ENCODE results near the gene SGIP1. TPM values are rescaled to one million over a fixed set of nuclear protein-coding genes. Genes with fewer than 3 reads are reported as not detected.

The SGIP1 gene
- total and polyA plus RNA-seq, 2 of the 8 experiments (the other 6 are each of a cell fraction or from before 2014, with no cell fraction given), result 1.4 to 2.1 TPM

DNA sequence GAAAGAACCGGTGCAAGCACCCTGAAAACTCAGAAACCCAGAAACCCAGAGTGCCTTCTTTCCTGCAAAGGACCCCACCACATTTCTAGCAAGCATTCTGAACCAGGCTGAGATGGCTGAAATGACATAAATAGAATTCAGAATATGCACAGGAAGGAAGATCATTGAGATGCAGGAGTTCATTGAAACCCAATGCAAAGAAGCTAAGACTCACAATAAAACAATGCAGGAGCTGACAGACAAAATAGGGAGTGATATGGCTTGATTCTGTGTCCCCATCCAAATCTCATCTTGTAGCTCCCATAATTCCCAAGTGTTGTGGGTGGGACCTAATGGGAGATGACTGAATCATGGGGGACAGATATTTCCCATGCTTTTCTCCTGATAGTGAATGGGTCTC is 22.8 kb upstream of the SGIP1 start:
- no peak overlapping the region for H3K14ac ChIP-seq (ENCODE audit: insufficient read length)
- DNase-seq (ENCODE audit: low read depth in 1 of 2, low spot score in 2 of 2) (no peak), FAIRE-seq (no peak)
- no peak overlapping the region for H2BK20ac ChIP-seq (ENCODE audit: low read length)
- POLR2A ChIA-PET (ENCODE audit: partially characterized antibody), result no interaction called here
- H2BK120ac ChIP-seq (replicated peaks; ENCODE audit: low read depth, low read length), result no peak overlapping the region
- TF ChIP-seq EZH2 (IDR thresholded peaks at IDR 0.05; ENCODE audit: low read depth, low read length, severe bottlenecking) (no peak), KDM4A (IDR thresholded peaks at IDR 0.05; ENCODE audit: low read depth, low read length, severe bottlenecking) (no peak), MAFK (IDR thresholded peaks at IDR 0.05; ENCODE audit: low read depth, low read length) (no peak)
- no peak overlapping the region for H2AK5ac ChIP-seq (ENCODE audit: low read depth, low read length)
- H3K79me1 ChIP-seq (ENCODE audit: low read depth, low read length), result no peaks in the 10 kb centered on the region
- no peak overlapping the region for H3K9ac ChIP-seq (replicated peaks in 1 of 4; ENCODE audit: extremely low read depth in 1 of 4, low read depth in 3 of 4, low read length in 3 of 4)
- no peaks in the 10 kb centered on the region for H4K20me1 ChIP-seq (replicated peaks in 1 of 2; ENCODE audit: control insufficient read depth in 1 of 2, insufficient read depth in 2 of 2, low read length in 2 of 2)
- no peaks in the 10 kb centered on the region for H3K23me2 ChIP-seq (ENCODE audit: low read depth, low read length)
- H3K4me3 ChIP-seq (ENCODE audit: extremely low read depth in 1 of 4, insufficient read depth in 2 of 4, low read depth in 3 of 4, low read length in 4 of 4), result no peak overlapping the region
- no peaks in the 10 kb centered on the region for H3K4me1 ChIP-seq (replicated peaks in 1 of 4; ENCODE audit: control insufficient read depth in 3 of 4, insufficient read depth in 4 of 4, low read length in 3 of 4)
- no peak overlapping the region for H4K5ac ChIP-seq (ENCODE audit: insufficient read length, low read depth, low read length)
- no peaks in the 10 kb centered on the region; a peak in 1 of 4 replicates for H3K9me3 ChIP-seq (ENCODE audit: insufficient read depth in 2 of 2, low read depth in 1 of 2, low read length in 1 of 2)
- no peak overlapping the region for H2BK5ac ChIP-seq (ENCODE audit: low read depth, low read length)
- H2BK12ac ChIP-seq (ENCODE audit: low read depth, low read length), result no peak overlapping the region
- H3K36me3 ChIP-seq (ENCODE audit: control insufficient read depth in 2 of 4, insufficient read depth in 4 of 4, low read length in 3 of 4), result no peaks in the 10 kb centered on the region
- no peaks in the 10 kb centered on the region for H3K79me2 ChIP-seq (ENCODE audit: control insufficient read depth in 1 of 2, insufficient read depth in 2 of 2, low read length in 2 of 2)
- CTCF ChIA-PET (ENCODE audit: partially characterized antibody), result interaction anchor here (1.4 kb wide), 1 partner anchor 552 kb away, joined by 4 read pairs; no protein-coding TSS in a partner anchor
- H3K27ac ChIP-seq (ENCODE audit: low read depth, low read length), result no peak overlapping the region
- no peaks in the 10 kb centered on the region for H3K27me3 ChIP-seq (replicated peaks in 1 of 4; ENCODE audit: control insufficient read depth in 3 of 4, extremely low read depth in 1 of 4, insufficient read depth in 3 of 4, low read length in 3 of 4)
- H3K56ac ChIP-seq (replicated peaks; ENCODE audit: insufficient read length, low read depth, low read length), result no peak overlapping the region
- whole genome bisulfite sequencing, 2 experiments (ENCODE audit: extremely low coverage in 1 of 2, insufficient coverage in 1 of 2, insufficient read length in 1 of 2, insufficient replicate concordance in 2 of 2, low coverage in 1 of 2, low lambda C conversion rate in 2 of 2, missing lambda C conversion rate in 1 of 2), result 100% methylated on average over 1 of the region's 1 CpG; no CpG with 5 or more reads in 1 of the 2 experiments
- no peak overlapping the region for H3K23ac ChIP-seq (ENCODE audit: insufficient read length)
- no peak overlapping the region for H4K8ac ChIP-seq (ENCODE audit: extremely low read depth, insufficient read depth, low read length)
- no peak overlapping the region for H4K91ac ChIP-seq (replicated peaks; ENCODE audit: insufficient read length, low read length)
- no peak overlapping the region for H2BK15ac ChIP-seq (ENCODE audit: low read length)
- no peak overlapping the region for H3K18ac ChIP-seq (ENCODE audit: extremely low read depth, low read length)
- H3K4me2 ChIP-seq (ENCODE audit: insufficient read depth in 1 of 2, low read depth in 2 of 2, low read length in 2 of 2), result no peak overlapping the region
- no peak overlapping the region for H2AFZ ChIP-seq (ENCODE audit: low read length)
- H3K4ac ChIP-seq (replicated peaks; ENCODE audit: insufficient read length, low read depth, low read length), result no peak overlapping the region
